Posterior cingulate gyrus (tissue), 11 donors: ENCODE measurements around the gene TTLL8.

Experiments used
- DNase-seq, 10 donors: peaks; one replicate each; pipeline versions ENCODE4 v3.0.0 to v3.0.0-alpha.2; 2020 to 2021; ENCODE audit warnings: mixed read lengths in 3 of 10
- intact Hi-C: fragments of 100-400 bp; cut with DNase I; formaldehyde crosslinking; loops from one replicate; pipeline ENCODE4 v1.15.1; 2023

TTLL8 gene

DNA sequence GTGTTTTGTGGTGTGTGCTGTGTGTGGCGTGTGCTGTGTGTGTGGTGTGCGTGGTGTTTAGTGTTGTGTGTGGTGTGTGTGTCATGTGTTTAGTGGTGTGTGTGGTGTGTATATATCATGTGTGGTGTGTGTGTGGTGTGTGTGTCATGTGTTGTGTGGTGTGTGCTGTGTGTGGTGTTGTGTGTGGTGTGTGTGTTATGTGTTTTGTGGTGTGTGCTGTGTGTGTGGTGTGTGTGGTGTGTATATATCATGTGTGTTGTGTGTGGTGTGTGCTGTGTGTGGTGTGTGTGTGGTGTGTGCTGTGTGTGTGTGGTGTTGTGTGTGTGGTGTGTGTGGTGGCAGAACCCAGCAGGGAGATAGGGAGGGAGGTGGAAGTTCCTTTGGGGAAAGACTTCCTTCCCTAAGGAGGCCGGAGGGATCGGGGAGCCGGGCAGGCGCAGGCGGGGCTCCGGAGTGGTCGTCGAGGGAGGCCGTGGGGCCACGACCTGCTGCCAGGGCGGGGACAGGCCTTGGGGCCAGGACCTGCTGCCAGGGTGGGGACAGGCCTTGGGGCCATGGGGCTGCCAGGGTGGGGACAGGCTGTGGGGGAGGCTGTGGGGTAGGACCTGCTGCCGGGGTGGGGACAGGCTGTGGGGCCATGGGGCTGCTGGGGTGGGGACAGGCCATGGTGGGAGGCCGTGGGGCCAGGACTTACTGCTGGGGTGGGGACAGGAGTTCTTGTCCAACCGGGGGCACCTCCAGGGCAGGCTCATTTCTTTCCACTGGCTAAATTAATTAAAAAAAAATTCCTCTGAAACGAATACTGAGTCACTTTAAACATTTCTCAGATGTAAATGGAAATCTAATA, 82.3 kb downstream of the TTLL8 start:
- DNase-seq, result peak in 6 of 10 donors; percentile 6 to 75 (median 40)
- intact Hi-C loops, result no loop called here

GRCh38 chr22:49973018-49973961, 84.8 kb downstream of the TTLL8 start:
- DNase-seq, result no peak
- intact Hi-C loops, result no loop called here

DNA sequence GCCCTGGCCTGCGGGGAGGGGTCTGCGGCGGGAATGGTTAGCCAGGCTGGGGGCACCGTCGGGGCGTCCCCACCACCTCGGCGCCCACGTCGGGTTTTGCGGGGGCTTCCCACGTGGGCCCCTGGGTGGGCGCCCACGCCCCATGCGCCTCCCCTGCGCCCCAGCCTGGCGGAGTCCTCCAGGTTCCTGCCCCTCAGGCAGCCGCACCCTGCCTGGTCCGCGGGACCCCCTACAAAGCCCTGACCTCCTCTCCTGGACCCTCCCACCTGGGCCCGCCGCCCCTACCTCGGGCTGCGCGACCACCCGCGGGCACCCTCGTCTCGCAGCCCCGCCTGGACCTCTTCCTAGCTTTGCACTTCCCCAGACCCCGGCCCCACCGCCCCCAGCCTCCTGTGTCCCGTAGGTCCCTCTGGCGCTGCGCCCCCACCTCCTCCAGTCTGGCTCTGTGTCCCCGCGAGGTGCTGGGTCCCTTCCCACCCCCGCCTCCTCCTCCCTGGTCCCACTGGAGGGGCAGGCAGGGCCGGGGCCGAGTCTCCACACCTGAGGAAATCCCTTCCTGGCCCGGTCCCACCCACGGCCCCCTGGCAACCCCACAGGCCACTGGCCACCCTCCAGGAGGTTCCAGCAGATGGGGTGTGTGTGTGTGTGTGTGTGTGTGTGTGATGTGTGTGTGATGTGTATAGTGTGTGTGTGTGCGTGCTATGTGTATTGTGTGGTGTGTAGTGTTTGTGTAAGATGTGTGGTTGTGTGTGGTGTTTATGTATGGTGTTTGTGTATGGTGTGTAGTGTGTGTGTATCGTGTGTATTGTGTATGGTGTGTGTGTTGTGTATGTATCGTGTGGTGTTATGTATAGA, 85.7 kb downstream of the TTLL8 start:
- intact Hi-C loops, result no loop called here
- DNase-seq, result peak in 8 of 10 donors; percentile 6 to 69 (median 10)

GRCh38 chr22:49971232-49972162, 86.6 kb downstream of the TTLL8 start:
- intact Hi-C loops, result no loop called here
- DNase-seq, result peak; percentile 22 to 94 (median 53)

DNA sequence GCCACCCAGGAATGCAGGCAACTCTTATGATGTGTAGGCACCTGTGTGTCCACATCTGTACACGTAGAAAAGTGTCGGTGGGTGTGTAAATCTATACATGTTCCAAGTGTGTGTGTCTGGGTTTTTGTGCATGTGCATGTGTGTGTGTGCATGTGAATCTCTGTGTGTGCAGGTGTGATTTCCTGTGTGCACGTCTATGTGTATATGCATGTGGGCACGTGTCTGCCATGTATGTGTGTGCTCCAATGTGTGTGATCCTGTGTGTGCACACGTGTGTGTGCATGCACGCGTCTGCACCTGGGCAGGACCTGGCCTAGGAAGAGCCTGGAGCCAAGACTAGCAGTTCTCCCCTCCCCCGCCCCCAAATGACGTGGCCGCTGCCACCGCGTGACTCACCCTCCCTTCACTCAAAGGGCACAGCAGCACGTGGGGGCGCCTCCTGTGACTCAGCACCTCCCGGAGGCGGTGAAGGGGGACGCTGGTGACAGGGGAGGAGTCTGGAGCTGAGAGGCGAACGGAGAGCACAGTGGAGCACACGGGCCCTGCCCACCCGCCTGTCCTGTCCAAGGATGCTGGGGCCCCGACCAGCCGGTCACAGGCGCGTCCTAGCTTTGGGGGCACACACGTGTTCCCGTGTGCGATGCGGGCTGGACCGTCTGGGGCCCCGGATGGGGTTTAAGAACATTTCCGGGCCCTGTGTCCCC, 87.4 kb downstream of the TTLL8 start:
- intact Hi-C loops, result no loop called here
- peak; percentile 81 to 99 (median 88) for DNase-seq

GRCh38 chr22:49969751-49970527, 88.2 kb downstream of the TTLL8 start:
- peak in 6 of 10 donors; percentile 1 to 79 (median 28) for DNase-seq
- intact Hi-C loops, result loop anchor here (5.0 kb wide), 1 partner anchor 38 kb away; no protein-coding TSS in a partner anchor

DNA sequence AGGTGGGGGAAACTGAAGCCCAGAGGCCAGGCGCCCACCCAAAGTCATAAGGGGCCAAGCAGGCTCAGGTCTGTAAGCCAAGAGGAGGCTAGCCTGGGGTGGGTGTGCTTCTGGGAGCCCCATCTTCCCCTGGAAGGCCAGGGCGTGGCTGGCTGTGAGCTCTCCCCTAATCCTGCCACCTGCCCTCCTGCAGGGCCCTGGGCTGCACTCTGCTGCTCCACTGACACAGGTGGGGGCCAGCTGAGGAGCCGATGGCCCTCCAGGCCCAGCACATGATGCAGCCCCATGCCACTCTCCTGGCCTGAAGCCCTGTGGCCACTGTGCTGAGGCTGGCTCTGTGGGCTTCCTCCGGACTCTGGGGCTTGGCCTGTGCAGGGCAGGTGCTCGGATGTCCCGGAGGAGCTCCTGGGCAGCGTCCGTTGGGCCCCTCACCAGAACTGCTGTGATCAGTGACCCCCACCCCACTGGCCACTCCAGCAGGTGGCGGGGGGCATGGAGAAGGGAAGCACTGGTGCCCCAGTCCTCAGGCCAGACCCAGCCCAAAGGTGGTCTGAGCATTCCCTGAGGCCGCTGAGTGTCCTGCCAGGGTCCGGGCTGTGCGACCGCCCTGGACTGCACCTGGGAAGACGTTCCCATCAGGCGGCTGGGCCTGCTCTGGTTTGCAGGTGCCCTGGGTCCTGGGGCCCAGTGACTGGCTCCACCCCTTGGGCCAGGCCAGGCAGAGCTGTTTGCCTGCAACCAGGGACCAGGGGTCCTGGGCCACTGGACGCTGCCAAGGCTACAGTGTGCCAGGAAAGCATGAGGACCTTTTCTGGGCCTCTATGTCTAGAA, 89.1 kb downstream of the TTLL8 start:
- intact Hi-C loops, result loop anchor here (5.0 kb wide), 1 partner anchor 37 kb away; no protein-coding TSS in a partner anchor
- peak in 8 of 10 donors; percentile 1 to 82 (median 14) for DNase-seq
